HepG2 (cell line): Measurements from ENCODE around the gene CLDN7. TPM values are rescaled to one million over a fixed set of nuclear protein-coding genes. Genes with fewer than 3 reads are reported as not detected.

Experiments used
- HDAC1 ChIP-seq: sonication (generic); formaldehyde crosslinking; IDR thresholded peaks from 2 replicates; pipeline ENCODE4 v1.5.1; 2020; ENCODE audit warnings: mild to moderate bottlenecking, missing genetic modification reagents
- HNRNPL ChIP-seq: fragments of 200-400 bp; formaldehyde crosslinking; IDR thresholded peaks from 2 replicates; pipeline ENCODE4 v1.6.1; 2017; ENCODE audit warnings: mild to moderate bottlenecking, low read depth, low read length
- MAZ ChIP-seq, 2 experiments: sonication (generic) in 1 of 2; formaldehyde crosslinking in 1 of 2; IDR thresholded peaks; 2 replicates each; pipeline versions ENCODE4 v1.5.0 to v1.6.1; 2012 to 2020; ENCODE audit warnings: low read depth in 2 of 2, mild to moderate bottlenecking in 2 of 2, borderline replicate concordance in 1 of 2, improper control_type of control experiment in 1 of 2, low read length in 1 of 2, missing genetic modification reagents in 1 of 2, moderate library complexity in 1 of 2
- MED13 ChIP-seq: sonication (generic); formaldehyde crosslinking; IDR thresholded peaks from 2 replicates; pipeline ENCODE4 v1.5.0; 2020; ENCODE audit warnings: missing genetic modification reagents
- MYC ChIP-seq: sonication (generic); formaldehyde crosslinking; IDR thresholded peaks from 2 replicates; pipeline ENCODE4 v1.9.0; 2021; ENCODE audit warnings: missing genetic modification reagents, borderline replicate concordance
- MYNN ChIP-seq: sonication (generic); formaldehyde crosslinking; IDR thresholded peaks from 2 replicates; pipeline ENCODE4 v1.4.0; 2020; ENCODE audit warnings: mild to moderate bottlenecking, low read depth, missing genetic modification reagents
- PAXIP1 ChIP-seq: sonication (generic); formaldehyde crosslinking; conservative IDR thresholded peaks from 2 replicates; pipeline ENCODE4 v1.4.0; 2020; ENCODE audit warnings: mild to moderate bottlenecking, missing genetic modification reagents, moderate library complexity
- PCBP2 ChIP-seq: fragments of 200-400 bp; formaldehyde crosslinking; optimal IDR thresholded peaks from 2 replicates; pipeline ENCODE3; 2018; ENCODE audit warnings: low read length, low read depth; ENCODE audit not compliant: poor library complexity, severe bottlenecking
- RELA ChIP-seq: sonication (generic); formaldehyde crosslinking; IDR thresholded peaks from 2 replicates; pipeline ENCODE4 v1.4.0; 2020; ENCODE audit warnings: missing genetic modification reagents
- ZBTB34 ChIP-seq: sonication (generic); formaldehyde crosslinking; IDR thresholded peaks from 2 replicates; pipeline ENCODE4 v1.8.0; 2022; ENCODE audit warnings: mild to moderate bottlenecking, missing genetic modification reagents
- ZFP90 ChIP-seq: sonication (generic); formaldehyde crosslinking; IDR thresholded peaks from 2 replicates; pipeline ENCODE4 v1.8.0; 2022; ENCODE audit warnings: missing genetic modification reagents, mild to moderate bottlenecking, inconsistent platforms, borderline replicate concordance
- ZFY ChIP-seq: sonication (generic); formaldehyde crosslinking; IDR thresholded peaks from 2 replicates; pipeline ENCODE4 v1.4.0; 2020; ENCODE audit warnings: missing genetic modification reagents
- ZNF790 ChIP-seq: sonication (generic); formaldehyde crosslinking; IDR thresholded peaks from 2 replicates; pipeline ENCODE4 v1.8.0; 2022; ENCODE audit warnings: missing genetic modification reagents, mild to moderate bottlenecking, borderline replicate concordance
- polyA plus RNA-seq, 8 experiments: library from polyadenylated mRNA; depleted of rRNA in 3 of 8; stranded (reverse) in 7 of 8; unstranded in 1 of 8; fragments of >200 nt; fragmentation: Illumina TruSeq in 4 of 8; extraction: Trizol in 4 of 8; gene quantifications; 2 replicates each; pipeline versions ENCODE4 v1.2.1 to v1.2.3, GENCODE V29; 2011 to 2016; ENCODE audit warnings: low read depth in 4 of 8, missing spikeins in 1 of 8, mixed read lengths in 1 of 8; ENCODE audit not compliant: insufficient read depth in 1 of 8
- total RNA-seq, 5 experiments: library from RNA; depleted of rRNA; stranded (reverse); fragments of >200 nt; fragmentation: Illumina TruSeq; extraction: Trizol; gene quantifications; 2 replicates each; pipeline ENCODE4 v1.2.3, GENCODE V29; 2016; ENCODE audit warnings: low read depth in 1 of 5

CLDN7 gene
- total and polyA plus RNA-seq, 2 of the 13 experiments (the other 11 are each of a cell fraction or from before 2014, with no cell fraction given): not detected

GRCh38 chr17:7281953-7282751, 19.9 kb upstream of the CLDN7 start (continued):
- TF ChIP-seq ZBTB34 (CRISPR knock-in tag) (0 out of 2 replicates have a peak, but pooled peaks have one; percentile 48), ZNF790 (CRISPR knock-in tag) (no peak), PAXIP1 (CRISPR knock-in tag) (peak; percentile 20; the same call in 1 of the 2 replicates), ZFP90 (0 out of 2 replicates have a peak, but pooled peaks have one; percentile 56), HNRNPL (peak; percentile 52; the same call in 1 of the 2 replicates), MYNN (CRISPR knock-in tag) (0 out of 2 replicates have a peak, but pooled peaks have one; percentile 75), MYC (CRISPR knock-in tag) (peak; percentile 59; the same call in 1 of the 2 replicates), PCBP2 (no peak), ZFY (CRISPR knock-in tag) (no peak; the same call in 1 of the 2 replicates), MED13 (CRISPR knock-in tag) (0 out of 2 replicates have a peak, but pooled peaks have one; percentile 26), RELA (CRISPR knock-in tag) (peak; percentile 34; the same call in 1 of the 2 replicates), HDAC1 (CRISPR knock-in tag) (peak; percentile 69), MAZ (IDR thresholded peaks at IDR 0.05; ENCODE audit: borderline replicate concordance, low read depth, low read length) (0 out of 2 replicates have a peak, but pooled peaks have one; percentile 27), MAZ (CRISPR knock-in tag; IDR thresholded peaks at IDR 0.05; ENCODE audit: low read depth) (no peak)
